ENCODE data around the gene EPS8L3. TPM values are rescaled to one million over a fixed set of nuclear protein-coding genes. Genes with fewer than 3 reads are reported as not detected.

Gene EPS8L3
- total and polyA plus RNA-seq, 9 of the 15 experiments (the other 6 are each of a cell fraction or from before 2014, with no cell fraction given): 0.09 to 0.42 (median 0.14) TPM; not detected in 5

GRCh38 chr1:109762821-109763645 is 690 bp downstream of the EPS8L3 start (continued):
- TF ChIP-seq MGA (IDR thresholded peaks at IDR 0.05) (peak; percentile 46), ZNF79 (CRISPR knock-in tag; IDR thresholded peaks at IDR 0.05; ENCODE audit: low read depth) (no peak), AFF1 (IDR thresholded peaks at IDR 0.05; ENCODE audit: low read depth in 1 of 2, partially characterized antibody in 2 of 2) (no peak), ELF2 (CRISPR knock-in tag; IDR thresholded peaks at IDR 0.05) (no peak), GTF2E2 (tag; IDR thresholded peaks at IDR 0.05) (no peak), FOXM1 (IDR thresholded peaks at IDR 0.05; ENCODE audit: low read depth) (no peak), FOXM1 (CRISPR knock-in tag; IDR thresholded peaks at IDR 0.05; ENCODE audit: low read depth) (0 out of 2 replicates have a peak, but pooled peaks have one; percentile 30)
- TF ChIP-seq, protein P1, sequence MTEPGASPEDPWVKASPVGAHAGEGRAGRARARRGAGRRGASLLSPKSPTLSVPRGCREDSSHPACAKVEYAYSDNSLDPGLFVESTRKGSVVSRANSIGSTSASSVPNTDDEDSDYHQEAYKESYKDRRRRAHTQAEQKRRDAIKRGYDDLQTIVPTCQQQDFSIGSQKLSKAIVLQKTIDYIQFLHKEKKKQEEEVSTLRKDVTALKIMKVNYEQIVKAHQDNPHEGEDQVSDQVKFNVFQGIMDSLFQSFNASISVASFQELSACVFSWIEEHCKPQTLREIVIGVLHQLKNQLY (CRISPR knock-in tag; conservative IDR thresholded peaks at IDR 0.05): no peak
